MG63 (cell line): ENCODE data around the gene PRDX6. TPM values are rescaled to one million over a fixed set of nuclear protein-coding genes. Genes with fewer than 3 reads are reported as not detected.

Experiments
- DNase-seq: peaks from one replicate; pipeline ENCODE4 v3.0.0-alpha.2; 2020
- H3K27me3 ChIP-seq: fragments of 250-450 bp; sonication (Bioruptor Pico); 2 replicates; pipeline ENCODE4 v1.5.1; 2020; ENCODE audit warnings: mild to moderate bottlenecking, moderate library complexity
- H3K36me3 ChIP-seq: fragments of 250-450 bp; sonication (Bioruptor Pico); 2 replicates; pipeline ENCODE4 v1.5.1; 2020; ENCODE audit warnings: mild to moderate bottlenecking, moderate library complexity
- H3K4me3 ChIP-seq: fragments of 250-450 bp; sonication (Bioruptor Pico); 2 replicates; pipeline ENCODE4 v1.5.1; 2020; ENCODE audit warnings: mild to moderate bottlenecking, moderate library complexity
- H3K9me3 ChIP-seq: fragments of 250-450 bp; sonication (Bioruptor Pico); 2 replicates; pipeline ENCODE4 v1.5.1; 2020; ENCODE audit warnings: mild to moderate bottlenecking, moderate library complexity
- total RNA-seq: library from RNA; depleted of rRNA; stranded (reverse); fragments of >200 nt; shearing (Covaris generic); gene quantifications from 2 replicates; pipeline ENCODE4 v1.2.3, GENCODE V29; 2014; ENCODE audit warnings: low replicate concordance; rRNA removed

Gene PRDX6, protein sequence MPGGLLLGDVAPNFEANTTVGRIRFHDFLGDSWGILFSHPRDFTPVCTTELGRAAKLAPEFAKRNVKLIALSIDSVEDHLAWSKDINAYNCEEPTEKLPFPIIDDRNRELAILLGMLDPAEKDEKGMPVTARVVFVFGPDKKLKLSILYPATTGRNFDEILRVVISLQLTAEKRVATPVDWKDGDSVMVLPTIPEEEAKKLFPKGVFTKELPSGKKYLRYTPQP
- total RNA-seq, result 170 and 232 TPM in 2 replicates

DNA sequence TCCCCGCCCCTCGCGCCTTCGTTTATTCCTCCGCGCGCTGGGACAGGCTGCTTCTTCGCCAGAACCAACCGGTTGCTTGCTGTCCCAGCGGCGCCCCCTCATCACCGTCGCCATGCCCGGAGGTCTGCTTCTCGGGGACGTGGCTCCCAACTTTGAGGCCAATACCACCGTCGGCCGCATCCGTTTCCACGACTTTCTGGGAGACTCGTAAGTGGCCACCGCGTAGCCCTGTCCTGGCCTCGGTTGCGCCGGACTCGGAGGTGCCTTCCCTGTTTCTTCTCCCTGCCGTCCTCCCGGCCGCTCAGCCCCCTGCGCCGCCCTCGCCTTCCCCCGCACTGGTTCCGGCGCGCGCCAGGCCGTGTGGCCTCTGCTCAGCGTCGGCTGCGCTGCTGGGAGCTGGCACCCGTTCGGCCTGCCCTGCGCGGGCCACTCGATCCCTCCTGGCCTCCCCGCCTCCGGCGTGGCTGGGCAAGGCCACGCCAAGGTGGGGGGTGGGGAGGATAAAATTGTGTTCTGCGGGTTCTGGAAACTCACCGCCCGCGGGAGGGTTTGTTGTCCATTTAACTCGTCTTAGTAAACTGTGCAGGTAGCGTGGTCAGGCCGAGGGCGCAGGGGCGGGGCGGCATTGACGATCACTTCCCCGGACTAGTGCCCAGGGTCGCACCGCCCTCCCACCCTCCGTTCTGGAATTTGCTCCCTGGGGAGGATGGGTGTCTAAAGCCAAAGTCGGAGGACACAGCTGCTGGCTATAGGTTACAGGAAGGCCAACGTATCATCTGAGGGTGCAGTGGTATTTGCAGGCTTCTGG lies at the start of gene PRDX6:
Gene PRDX6 (plus strand): TSS at position 50 of the 808 bp plus-strand sequence. CDS start 63 bp downstream, at position 113.
- H3K4me3 ChIP-seq, result peak within 1 kb of the TSS; percentile 95
- H3K36me3 ChIP-seq, result peaks cover 44% of the 10 kb centered on the region
- H3K9me3 ChIP-seq, result no peaks in the 10 kb centered on the region
- no peaks in the 10 kb centered on the region for H3K27me3 ChIP-seq
- peak; percentile 67 for DNase-seq

DNA sequence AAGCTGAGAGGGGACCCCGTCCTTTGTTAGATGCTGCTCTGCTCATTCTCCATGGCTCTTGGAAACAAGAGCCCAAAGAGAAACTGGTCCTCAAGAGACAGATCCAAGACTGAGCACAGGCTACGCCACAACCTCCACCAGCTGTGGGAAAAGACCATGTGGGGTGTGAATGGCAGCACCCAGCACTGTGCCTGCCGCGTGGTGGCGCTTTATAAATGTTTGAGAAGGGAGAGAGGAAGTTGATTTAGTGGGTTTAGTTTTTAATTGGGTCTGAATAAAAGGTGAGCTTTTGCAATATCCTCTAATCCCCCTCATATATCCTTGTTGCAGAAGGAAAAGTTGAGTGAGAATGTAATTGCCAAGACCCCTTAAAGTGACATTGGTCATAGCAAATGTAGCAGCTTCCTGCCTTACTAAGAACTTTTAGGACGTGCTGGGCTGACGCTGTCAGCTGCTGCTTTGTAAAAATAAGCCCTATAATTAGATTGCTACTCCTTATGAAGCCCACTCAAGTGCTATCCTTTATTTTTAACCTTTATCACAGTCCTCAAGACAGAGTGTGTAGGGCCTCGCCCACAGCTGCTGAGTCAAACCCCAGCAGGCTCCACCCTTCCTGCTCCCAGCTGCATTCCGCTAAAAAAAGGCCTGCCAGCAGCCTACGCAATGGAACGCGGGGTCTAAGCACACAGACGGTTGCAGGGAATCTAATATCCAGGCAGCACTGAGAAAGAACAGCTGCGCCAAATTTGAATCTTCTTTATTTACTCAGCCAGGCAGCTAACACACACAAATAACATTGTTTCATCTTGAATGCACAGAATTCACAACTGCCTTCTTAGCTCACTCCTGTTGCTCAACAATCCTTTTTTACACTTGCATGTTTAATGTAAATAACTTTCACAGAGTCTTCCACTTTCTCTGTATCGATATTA lies 47.4 kb upstream of the PRDX6 start:
- DNase-seq, result peak; percentile 97
- Histone ChIP-seq H3K36me3 (no peaks in the 10 kb centered on the region), H3K27me3 (no peaks in the 10 kb centered on the region), H3K9me3 (no peaks in the 10 kb centered on the region), H3K4me3 (peak overlapping the region; percentile 23)

DNA sequence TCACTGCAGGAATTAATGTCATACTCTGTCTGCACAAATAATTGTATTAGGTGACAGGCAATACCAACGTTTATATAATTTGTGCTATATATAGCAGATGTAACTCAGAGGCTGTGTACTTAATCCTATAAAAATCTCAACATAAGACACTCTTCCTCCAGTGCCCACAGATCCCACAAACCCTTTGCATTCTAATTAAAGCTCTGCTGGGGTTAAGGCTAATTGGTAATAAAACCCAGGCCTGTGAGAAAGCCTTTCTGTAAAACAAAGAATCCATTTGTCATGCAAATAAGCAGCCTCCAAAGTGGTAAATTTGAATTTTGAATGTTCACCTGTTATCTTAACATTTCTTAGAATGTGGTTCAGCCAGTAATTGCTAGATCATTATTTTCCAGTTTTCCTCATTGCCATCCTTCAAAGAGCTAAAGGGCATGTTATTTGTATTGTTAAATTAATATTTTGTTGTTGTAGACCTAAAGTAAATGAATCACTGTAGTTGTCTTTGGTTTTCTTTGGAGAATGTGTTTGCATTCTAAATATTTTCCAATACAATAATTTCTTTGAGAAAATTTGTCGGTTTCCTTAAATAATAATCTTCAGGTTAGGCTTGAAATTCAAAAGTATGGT lies 46.3 kb upstream of the PRDX6 start:
- DNase-seq, result no peak
- no peak overlapping the region for H3K4me3 ChIP-seq
- H3K36me3 ChIP-seq, result no peaks in the 10 kb centered on the region
- H3K27me3 ChIP-seq, result no peaks in the 10 kb centered on the region
- no peaks in the 10 kb centered on the region for H3K9me3 ChIP-seq

DNA sequence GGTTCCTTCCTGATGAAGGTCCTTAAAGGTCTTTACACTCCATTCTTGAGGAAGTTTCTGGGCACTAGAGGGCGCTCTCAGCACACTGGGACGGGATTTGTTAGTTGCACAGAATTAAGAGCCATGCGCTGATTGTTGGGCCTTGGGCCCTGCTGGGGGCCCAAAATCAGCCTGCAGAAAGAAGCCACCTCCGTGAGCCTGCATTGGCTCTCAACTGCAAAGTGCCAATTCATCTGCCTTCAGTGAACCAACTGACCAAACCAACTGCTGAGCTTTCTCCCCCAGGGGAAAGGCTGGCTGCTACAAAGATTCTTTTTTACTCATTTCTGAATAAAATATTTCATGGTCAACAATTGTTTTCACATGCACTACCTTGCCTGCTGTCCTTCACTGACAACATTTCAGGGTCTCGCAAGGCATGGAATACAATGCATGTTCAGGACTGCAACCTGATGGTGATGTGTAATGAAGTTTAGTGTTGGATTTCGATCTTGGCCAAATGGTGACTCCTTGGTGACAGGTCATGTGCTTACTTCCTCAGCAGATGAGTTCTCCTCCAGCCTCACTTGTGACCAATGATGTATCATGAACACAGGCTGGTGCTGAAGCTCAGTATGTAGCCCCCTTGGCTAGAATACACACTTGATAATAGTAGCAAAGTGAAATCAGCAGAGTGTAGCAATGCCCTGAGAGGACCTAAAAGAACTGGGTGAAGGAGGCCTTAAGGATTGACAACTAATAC lies 45.7 kb upstream of the PRDX6 start:
- H3K27me3 ChIP-seq, result no peaks in the 10 kb centered on the region
- no peaks in the 10 kb centered on the region for H3K9me3 ChIP-seq
- H3K4me3 ChIP-seq, result no peak overlapping the region
- H3K36me3 ChIP-seq, result no peaks in the 10 kb centered on the region
- DNase-seq, result peak; percentile 78

DNA sequence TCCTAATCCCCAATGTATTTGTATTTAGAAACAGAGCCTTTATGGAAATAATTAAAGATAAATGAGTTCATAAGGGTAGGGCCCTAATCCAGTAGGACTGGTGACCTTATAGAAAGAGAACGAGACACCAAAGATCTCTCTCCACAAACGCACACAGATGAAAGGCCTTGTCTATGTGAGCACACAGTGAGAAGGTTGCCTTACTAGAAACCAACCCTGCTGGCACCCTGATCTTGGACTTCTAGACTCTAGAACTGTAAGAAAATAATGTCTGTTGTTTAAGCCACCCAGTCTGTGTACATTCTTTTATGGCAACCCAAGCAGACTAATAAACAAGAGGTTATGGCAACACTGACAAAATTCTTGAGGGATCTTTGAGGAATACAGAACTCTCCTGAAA lies 44.8 kb upstream of the PRDX6 start:
- H3K9me3 ChIP-seq, result no peaks in the 10 kb centered on the region
- no peak overlapping the region for H3K4me3 ChIP-seq
- no peak for DNase-seq
- H3K36me3 ChIP-seq, result no peaks in the 10 kb centered on the region
- H3K27me3 ChIP-seq, result no peaks in the 10 kb centered on the region

DNA sequence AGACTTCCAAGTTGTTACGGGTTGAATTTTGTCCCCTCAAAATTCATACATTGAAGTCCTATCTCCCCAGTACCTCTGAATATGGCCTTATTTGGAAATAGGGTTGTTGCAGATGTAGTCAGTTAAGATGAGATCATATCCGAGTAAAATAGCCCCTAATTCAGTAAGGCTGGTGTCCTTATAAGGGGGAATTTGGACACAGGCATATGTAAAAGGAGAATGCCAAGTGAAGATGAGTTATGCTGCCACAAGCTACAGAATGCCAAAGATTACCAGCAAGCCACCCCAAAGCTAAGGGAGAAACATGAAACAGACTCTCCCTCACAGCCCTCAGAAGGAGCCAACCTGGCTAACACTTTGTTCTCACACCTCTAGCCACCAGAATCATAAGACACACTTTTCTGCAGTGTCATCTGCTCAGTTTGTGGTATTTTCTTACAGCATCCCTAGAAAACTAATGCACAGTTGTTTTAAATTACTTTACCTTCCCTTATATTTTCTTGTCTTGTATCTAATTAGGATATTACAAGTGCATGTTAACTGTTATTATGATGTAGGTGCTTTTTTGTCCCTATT lies 43.3 kb upstream of the PRDX6 start:
- H3K9me3 ChIP-seq, result no peaks in the 10 kb centered on the region
- no peaks in the 10 kb centered on the region for H3K36me3 ChIP-seq
- no peak for DNase-seq
- H3K4me3 ChIP-seq, result no peak overlapping the region
- no peaks in the 10 kb centered on the region for H3K27me3 ChIP-seq

DNA sequence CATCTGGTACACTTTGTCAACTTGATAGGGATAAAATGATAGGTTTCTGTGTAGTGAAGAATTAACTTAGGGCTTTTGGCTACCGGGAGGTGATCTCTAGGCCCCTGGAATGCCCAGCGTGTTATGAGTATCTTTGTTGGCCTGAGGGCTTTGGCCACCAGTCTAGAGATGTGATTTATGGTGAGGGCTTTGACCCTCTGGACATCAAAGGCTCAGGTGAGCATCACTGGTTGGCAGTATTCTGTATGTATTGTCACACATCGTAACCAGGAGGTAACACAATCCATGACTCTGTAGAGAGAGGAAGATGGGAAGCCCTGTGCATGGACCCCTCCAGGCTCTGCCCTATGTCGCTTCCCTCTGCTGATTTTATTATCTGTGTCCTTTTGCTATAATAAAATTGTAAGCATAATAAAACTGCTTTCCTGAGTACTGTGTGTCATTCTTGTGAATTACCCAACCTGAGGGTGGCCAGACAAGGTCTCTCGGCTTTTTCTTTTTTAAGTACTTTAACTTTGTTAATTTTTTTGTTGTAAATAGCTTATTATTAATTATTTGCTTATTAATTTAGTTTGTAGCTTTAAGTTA lies 40.2 kb upstream of the PRDX6 start:
- DNase-seq, result no peak
- Histone ChIP-seq H3K9me3 (no peaks in the 10 kb centered on the region), H3K36me3 (no peaks in the 10 kb centered on the region), H3K27me3 (no peaks in the 10 kb centered on the region), H3K4me3 (no peak overlapping the region)

DNA sequence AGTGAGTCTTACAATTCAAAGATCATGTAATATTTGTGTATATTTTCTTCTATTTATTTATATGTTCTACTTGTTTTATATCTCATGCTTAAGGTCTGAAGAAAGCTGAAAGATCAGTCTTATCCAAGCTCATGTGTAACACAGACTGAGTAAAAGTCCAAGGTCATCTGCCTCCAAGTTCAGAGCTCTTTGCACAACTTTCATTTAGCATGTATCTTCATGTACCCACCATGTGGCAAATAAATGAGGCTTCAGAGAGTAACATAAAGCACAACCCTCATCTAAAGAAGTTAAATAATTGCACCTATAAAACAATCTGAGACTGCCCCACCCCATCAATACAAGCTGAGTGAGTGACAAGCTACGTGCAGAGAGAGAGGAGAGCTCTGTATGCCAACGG lies 38.5 kb upstream of the PRDX6 start:
- Histone ChIP-seq H3K27me3 (no peaks in the 10 kb centered on the region), H3K9me3 (no peaks in the 10 kb centered on the region), H3K4me3 (no peak overlapping the region), H3K36me3 (no peaks in the 10 kb centered on the region)
- no peak for DNase-seq

DNA sequence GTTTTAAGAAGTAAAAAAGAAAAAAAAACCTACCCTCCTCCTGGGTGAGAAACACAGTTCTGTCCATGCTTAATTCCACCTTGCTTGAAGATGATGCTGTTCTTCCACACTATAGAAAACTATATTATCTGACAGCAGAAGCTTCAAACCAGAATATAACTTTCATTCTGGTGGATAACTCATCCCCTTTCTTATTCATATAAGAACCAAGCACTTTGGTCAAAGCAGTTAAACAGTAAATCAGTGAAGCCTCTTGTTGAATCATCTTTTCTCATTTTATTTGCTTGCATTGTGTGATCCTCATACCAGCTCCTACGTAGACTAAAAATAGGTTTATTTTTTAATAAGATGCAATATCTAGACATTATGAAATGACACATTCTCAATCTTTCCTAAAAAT lies 36.7 kb upstream of the PRDX6 start:
- H3K36me3 ChIP-seq, result no peaks in the 10 kb centered on the region
- H3K27me3 ChIP-seq, result no peaks in the 10 kb centered on the region
- no peaks in the 10 kb centered on the region for H3K9me3 ChIP-seq
- DNase-seq, result no peak
- H3K4me3 ChIP-seq, result no peak overlapping the region

DNA sequence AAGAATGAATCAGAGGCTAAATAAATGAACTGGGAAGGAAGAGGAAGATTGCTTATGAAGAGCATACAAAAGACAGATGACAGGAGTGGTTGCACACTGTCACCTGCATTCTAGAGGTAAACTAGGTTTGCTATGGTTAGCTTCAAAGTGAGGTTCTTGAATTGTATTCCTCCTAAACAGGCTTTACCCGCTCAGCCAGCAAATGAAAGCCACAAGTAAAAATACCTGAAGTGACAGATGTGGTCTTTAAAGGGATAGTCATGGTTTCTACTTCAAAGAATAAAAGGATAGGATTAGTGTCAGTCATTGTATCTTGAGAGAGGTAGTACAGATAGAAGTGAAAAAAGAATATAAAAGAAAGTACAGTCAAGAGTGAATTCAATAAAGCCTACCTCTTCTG lies 32.4 kb upstream of the PRDX6 start:
- DNase-seq, result no peak
- Histone ChIP-seq H3K4me3 (no peak overlapping the region), H3K36me3 (no peaks in the 10 kb centered on the region), H3K27me3 (no peaks in the 10 kb centered on the region), H3K9me3 (no peaks in the 10 kb centered on the region; the same call in 1 of the 2 replicates)

DNA sequence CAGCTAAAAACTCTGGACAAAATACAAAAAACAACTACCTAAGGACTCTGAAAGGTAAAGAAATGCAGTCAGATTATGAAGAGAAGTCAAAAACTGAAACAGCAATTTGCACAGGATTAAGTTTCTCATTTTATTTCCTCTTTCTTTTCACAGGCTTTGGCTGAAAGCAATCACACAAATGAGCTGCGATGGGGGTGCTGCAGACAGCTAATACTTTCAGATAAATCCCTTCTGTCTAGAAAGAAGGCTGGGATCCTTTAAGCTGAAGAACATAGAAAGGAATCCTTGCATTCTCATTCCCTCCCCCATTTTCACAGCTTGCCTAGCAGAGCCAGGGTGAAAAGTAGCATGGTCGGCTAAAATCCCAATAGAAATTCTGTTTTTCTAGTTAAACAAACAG lies 32.0 kb upstream of the PRDX6 start:
- no peak overlapping the region for H3K4me3 ChIP-seq
- no peaks in the 10 kb centered on the region; the same call in 1 of the 2 replicates for H3K9me3 ChIP-seq
- no peaks in the 10 kb centered on the region for H3K36me3 ChIP-seq
- H3K27me3 ChIP-seq, result no peaks in the 10 kb centered on the region
- no peak for DNase-seq

DNA sequence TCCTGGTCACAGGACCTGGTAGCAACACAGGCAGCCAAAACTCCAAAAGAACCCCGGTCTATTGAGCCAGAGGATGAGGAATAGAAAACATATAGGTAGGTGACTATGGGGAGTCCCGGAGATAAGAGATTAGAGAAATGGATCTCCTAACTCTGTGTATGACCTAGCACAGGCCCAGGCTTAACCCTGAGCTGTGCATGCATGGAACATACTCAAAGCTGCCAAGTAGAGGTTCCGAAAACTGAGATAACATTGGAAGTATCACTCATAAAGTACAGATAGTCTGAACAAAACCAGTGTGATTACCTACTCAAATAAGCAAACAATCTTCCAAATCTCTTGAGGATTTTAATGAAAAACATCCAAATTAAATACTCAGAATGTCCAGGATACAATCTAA lies 31.5 kb upstream of the PRDX6 start:
- Histone ChIP-seq H3K9me3 (no peaks in the 10 kb centered on the region; the same call in 1 of the 2 replicates), H3K36me3 (no peaks in the 10 kb centered on the region), H3K27me3 (no peaks in the 10 kb centered on the region), H3K4me3 (no peak overlapping the region)
- DNase-seq, result no peak

DNA sequence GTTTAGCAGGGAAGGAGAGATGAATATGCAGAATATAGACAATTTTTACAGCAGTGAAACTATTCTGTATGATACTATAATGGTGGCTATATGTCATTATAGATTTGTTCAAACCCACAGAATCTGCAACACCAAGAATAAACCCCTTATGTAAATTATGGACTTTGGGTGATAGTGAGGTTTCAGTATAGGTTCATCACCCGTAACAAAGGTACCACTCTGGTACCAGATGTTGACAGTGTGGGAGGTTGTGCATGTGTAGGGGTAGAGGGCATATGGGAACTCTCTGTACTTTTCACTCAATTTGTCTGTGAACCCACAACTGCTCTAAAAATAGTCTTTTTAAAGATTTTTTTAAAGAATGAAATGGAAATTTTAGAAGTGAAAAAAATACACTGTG lies 29.9 kb upstream of the PRDX6 start:
- Histone ChIP-seq H3K9me3 (no peaks in the 10 kb centered on the region; the same call in 1 of the 2 replicates), H3K4me3 (no peak overlapping the region), H3K27me3 (no peaks in the 10 kb centered on the region), H3K36me3 (no peaks in the 10 kb centered on the region)
- no peak for DNase-seq

DNA sequence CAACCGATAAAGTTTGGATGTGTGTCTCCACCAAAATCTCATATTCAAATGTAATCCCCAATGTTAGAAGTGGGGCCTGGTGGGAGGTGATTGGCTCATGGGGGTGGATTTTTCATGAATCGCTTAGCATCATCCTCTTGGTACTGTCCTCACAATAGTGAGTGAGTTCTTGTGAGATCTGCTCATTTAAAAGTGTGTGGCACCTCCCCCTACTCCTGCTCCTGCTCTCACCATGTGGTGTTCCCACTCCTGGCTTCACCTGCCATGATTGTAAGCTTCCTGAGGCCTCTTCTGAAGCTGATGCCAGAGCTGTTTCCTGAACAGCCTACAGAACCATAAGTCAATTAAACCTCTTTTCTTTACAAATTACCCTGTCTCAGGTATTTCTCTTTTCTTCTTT lies 28.2 kb upstream of the PRDX6 start:
- no peaks in the 10 kb centered on the region for H3K27me3 ChIP-seq
- no peaks in the 10 kb centered on the region; the same call in 1 of the 2 replicates for H3K9me3 ChIP-seq
- no peaks in the 10 kb centered on the region for H3K36me3 ChIP-seq
- no peak overlapping the region for H3K4me3 ChIP-seq
- no peak for DNase-seq

DNA sequence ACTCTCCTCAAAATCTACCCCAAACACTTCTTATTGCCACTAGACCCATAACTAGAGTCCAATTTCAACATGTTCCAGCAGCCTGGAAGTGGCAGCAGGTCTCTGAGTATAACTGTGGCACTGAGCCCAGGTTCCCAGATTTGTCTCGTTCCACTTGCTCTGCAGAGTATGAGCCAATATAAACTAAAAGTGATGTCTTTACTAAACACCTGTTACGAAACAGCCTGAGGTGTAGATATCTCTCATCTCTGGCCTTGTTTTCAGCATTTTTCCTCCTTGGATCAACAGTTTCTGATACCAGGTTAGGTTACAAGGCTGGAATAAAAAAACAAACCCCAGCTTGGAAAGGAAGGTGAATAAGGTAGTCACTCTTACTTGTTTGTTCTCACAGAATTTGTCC lies 25.2 kb upstream of the PRDX6 start:
- no peak for DNase-seq
- Histone ChIP-seq H3K27me3 (no peaks in the 10 kb centered on the region), H3K36me3 (no peaks in the 10 kb centered on the region), H3K9me3 (no peaks in the 10 kb centered on the region), H3K4me3 (no peak overlapping the region)
